H1 (cell line): ENCODE data around the gene UGT1A10. TPM values are rescaled to one million over a fixed set of nuclear protein-coding genes. Genes with fewer than 3 reads are reported as not detected.

Experiments
- CTCF ChIA-PET: fragments of 300-600 bp; sonication (Branson Sonifier 250); formaldehyde crosslinking; loops from one replicate; lab custom pipeline; 2021; ENCODE audit not compliant: partially characterized antibody; lab: Charles Lee
- POLR2A ChIA-PET: fragments of 300-600 bp; sonication (Branson Sonifier 250); formaldehyde crosslinking; loops from one replicate; lab custom pipeline; 2021; ENCODE audit warnings: inconsistent platforms; ENCODE audit not compliant: partially characterized antibody; lab: Charles Lee
- DNase-seq, 2 experiments: peaks; one replicate each; pipeline versions ENCODE4 v3.0.0 to v3.0.0-alpha.2; 2010 to 2022; ENCODE audit warnings: low spot score in 2 of 2, low read depth in 1 of 2, mixed read lengths in 1 of 2
- FAIRE-seq: peaks from 2 replicates; lab custom pipeline; 2011; peaks lifted over from hg19 to GRCh38; lab: Jason Lieb, UNC
- H2AFZ ChIP-seq: 2 replicates; pipeline ENCODE4 v1.8.1; 2012; ENCODE audit warnings: low read length, inconsistent platforms
- H2AK5ac ChIP-seq: 2 replicates; pipeline ENCODE4 v1.6.1; 2013; ENCODE audit warnings: low read depth, low read length
- H2BK120ac ChIP-seq: replicated peaks from 2 replicates; pipeline ENCODE3; 2013; ENCODE audit warnings: low read depth, low read length, inconsistent platforms
- H2BK12ac ChIP-seq: 2 replicates; pipeline ENCODE4 v1.6.1; 2013; ENCODE audit warnings: low read depth, low read length
- H2BK15ac ChIP-seq: 2 replicates; pipeline ENCODE4 v1.6.1; 2013; ENCODE audit warnings: low read length
- H2BK20ac ChIP-seq: 2 replicates; pipeline ENCODE4 v1.6.1; 2013; ENCODE audit warnings: low read length
- H2BK5ac ChIP-seq: 2 replicates; pipeline ENCODE4 v1.6.1; 2013; ENCODE audit warnings: low read depth, low read length
- H3K14ac ChIP-seq: 2 replicates; pipeline ENCODE4 v1.6.1; 2013; ENCODE audit warnings: inconsistent platforms; ENCODE audit not compliant: insufficient read length
- H3K18ac ChIP-seq: 2 replicates; pipeline ENCODE4 v1.6.1; 2013; ENCODE audit warnings: low read length; ENCODE audit errors: extremely low read depth
- H3K23ac ChIP-seq: 2 replicates; pipeline ENCODE4 v1.6.1; 2013; ENCODE audit warnings: inconsistent platforms; ENCODE audit not compliant: insufficient read length
- H3K23me2 ChIP-seq: 2 replicates; pipeline ENCODE4 v1.6.1; 2013; ENCODE audit warnings: low read depth, low read length
- H3K27ac ChIP-seq: 2 replicates; pipeline ENCODE4 v1.6.1; 2011; ENCODE audit warnings: low read depth, low read length, inconsistent platforms
- H3K27me3 ChIP-seq, 4 experiments: replicated peaks in 1 of 4; 1 replicate in 1 of 4; 2 replicates in 3 of 4; pipeline versions ENCODE4 v1.6.1 to v1.8.1; 2011 to 2013; ENCODE audit warnings: low read length in 3 of 4, mild to moderate bottlenecking in 3 of 4, inconsistent platforms in 2 of 4, mixed read lengths in 2 of 4, moderate library complexity in 1 of 4; ENCODE audit not compliant: control insufficient read depth in 3 of 4, insufficient read depth in 3 of 4; ENCODE audit errors: extremely low read depth in 1 of 4
- H3K36me3 ChIP-seq, 4 experiments: 2 replicates each; pipeline versions ENCODE4 v1.6.1 to v1.8.1; 2011 to 2013; ENCODE audit warnings: mild to moderate bottlenecking in 4 of 4, low read length in 3 of 4, moderate library complexity in 2 of 4, control low read depth in 1 of 4, inconsistent platforms in 1 of 4; ENCODE audit not compliant: insufficient read depth in 4 of 4, control insufficient read depth in 2 of 4
- H3K4ac ChIP-seq: replicated peaks from 2 replicates; pipeline ENCODE3; 2013; ENCODE audit warnings: low read length, low read depth, mixed read lengths, inconsistent platforms; ENCODE audit not compliant: insufficient read length
- H3K4me1 ChIP-seq, 4 experiments: replicated peaks in 1 of 4; 1 replicate in 1 of 4; 2 replicates in 3 of 4; pipeline versions ENCODE4 v1.6.1 to v1.8.1; 2011 to 2013; ENCODE audit warnings: low read length in 3 of 4, inconsistent platforms in 2 of 4, mixed read lengths in 1 of 4; ENCODE audit not compliant: insufficient read depth in 4 of 4, control insufficient read depth in 3 of 4
- H3K4me2 ChIP-seq, 2 experiments: 2 replicates each; pipeline versions ENCODE4 v1.6.1 to v1.8.1; 2011 to 2013; ENCODE audit warnings: low read depth in 2 of 2, low read length in 2 of 2, control low read depth in 1 of 2, inconsistent platforms in 1 of 2, mild to moderate bottlenecking in 1 of 2; ENCODE audit not compliant: insufficient read depth in 1 of 2
- H3K4me3 ChIP-seq, 4 experiments: fragments of 200-600, 300-600 bp in 1 of 4; sonication (generic), shearing (Covaris generic), sonication (Bioruptor Twin) in 1 of 4; 2 replicates each; pipeline versions ENCODE4 v1.5.1 to v1.8.1; 2011 to 2016; ENCODE audit warnings: low read length in 4 of 4, low read depth in 3 of 4, control low read depth in 2 of 4, inconsistent platforms in 2 of 4, mild to moderate bottlenecking in 2 of 4, mixed read lengths in 1 of 4, moderate library complexity in 1 of 4; ENCODE audit not compliant: insufficient read depth in 2 of 4; ENCODE audit errors: extremely low read depth in 1 of 4
- H3K56ac ChIP-seq: replicated peaks from 2 replicates; pipeline ENCODE3; 2013; ENCODE audit warnings: low read depth, mild to moderate bottlenecking, mixed read lengths, low read length, inconsistent platforms; ENCODE audit not compliant: insufficient read length
- H3K79me1 ChIP-seq: 2 replicates; pipeline ENCODE4 v1.6.1; 2013; ENCODE audit warnings: low read depth, low read length, control low read depth
- H3K79me2 ChIP-seq, 2 experiments: 2 replicates each; pipeline versions ENCODE4 v1.6.1 to v1.8.1; 2012 to 2013; ENCODE audit warnings: low read length in 2 of 2, mild to moderate bottlenecking in 2 of 2, inconsistent platforms in 1 of 2; ENCODE audit not compliant: insufficient read depth in 2 of 2, control insufficient read depth in 1 of 2
- H3K9ac ChIP-seq, 4 experiments: replicated peaks in 1 of 4; 1 replicate in 1 of 4; 2 replicates in 3 of 4; pipeline versions ENCODE4 v1.6.1 to v1.8.1; 2011 to 2013; ENCODE audit warnings: low read depth in 3 of 4, low read length in 3 of 4, control low read depth in 2 of 4, mild to moderate bottlenecking in 2 of 4, moderate library complexity in 2 of 4, inconsistent platforms in 1 of 4; ENCODE audit errors: extremely low read depth in 1 of 4
- H3K9me3 ChIP-seq, 2 experiments: 2 replicates each; pipeline versions ENCODE4 v1.6.1 to v1.8.1; 2012 to 2013; ENCODE audit warnings: mild to moderate bottlenecking in 2 of 2, moderate library complexity in 2 of 2, control low read depth in 1 of 2, inconsistent platforms in 1 of 2, low read depth in 1 of 2, low read length in 1 of 2, mixed read lengths in 1 of 2; ENCODE audit not compliant: insufficient read depth in 2 of 2
- H4K20me1 ChIP-seq, 2 experiments: replicated peaks in 1 of 2; 2 replicates each; pipeline versions ENCODE3 to v1.8.1; 2011 to 2013; ENCODE audit warnings: inconsistent platforms in 2 of 2, low read length in 2 of 2, mild to moderate bottlenecking in 1 of 2; ENCODE audit not compliant: insufficient read depth in 2 of 2, control insufficient read depth in 1 of 2
- H4K5ac ChIP-seq: 2 replicates; pipeline ENCODE4 v1.6.1; 2013; ENCODE audit warnings: low read length, low read depth, mixed read lengths, inconsistent platforms; ENCODE audit not compliant: insufficient read length
- H4K8ac ChIP-seq: 2 replicates; pipeline ENCODE4 v1.8.0; 2013; ENCODE audit warnings: mild to moderate bottlenecking, moderate library complexity, low read length, inconsistent platforms; ENCODE audit not compliant: insufficient read depth; ENCODE audit errors: extremely low read depth
- H4K91ac ChIP-seq: replicated peaks from 2 replicates; pipeline ENCODE3; 2013; ENCODE audit warnings: low read length, mixed read lengths, inconsistent platforms; ENCODE audit not compliant: insufficient read length
- PHF8 ChIP-seq: fragments of 200-600 bp; sonication (generic); conservative IDR thresholded peaks from 2 replicates; pipeline ENCODE4 v1.7.1; 2012; ENCODE audit warnings: low read depth, mild to moderate bottlenecking, inconsistent platforms, low read length, moderate library complexity
- WGBS, 2 experiments: shearing (Covaris generic) in 1 of 2; methylation state at CpG; one replicate each; pipeline versions ENCODE4 v1.1.6 to v1.1.7; 2013 to 2015; ENCODE audit warnings: low lambda C conversion rate in 2 of 2, mixed read lengths in 2 of 2, inconsistent platforms in 1 of 2, low coverage in 1 of 2, missing lambda C conversion rate in 1 of 2; ENCODE audit not compliant: insufficient replicate concordance in 2 of 2, insufficient coverage in 1 of 2, insufficient read length in 1 of 2; ENCODE audit errors: extremely low coverage in 1 of 2, missing lambda C conversion rate in 1 of 2; 5-methylcytosine and 5-hydroxymethylcytosine counted together
- polyA plus RNA-seq, 7 experiments: library from polyadenylated mRNA; depleted of rRNA in 3 of 7; stranded (reverse) in 5 of 7; unstranded in 2 of 7; fragments of >200 nt in 5 of 7; fragments of 200-250 nt in 2 of 7; gene quantifications; 1 replicate in 5 of 7; 2 replicates in 1 of 7; 4 replicates in 1 of 7; pipeline versions ENCODE4 v1.2.1 to v1.2.3, GENCODE V29; 2011 to 2013; ENCODE audit warnings: missing spikeins in 2 of 7, mixed read lengths in 2 of 7
- total RNA-seq: library from RNA; stranded (reverse); fragmentation: NEBNext Ultra II Directional; extraction: Animal tissue kit (Norgen Biotek cat#: 25700); gene quantifications from 2 replicates; pipeline ENCODE4 v1.2.1, GENCODE V29; 2021

The UGT1A10 gene
- total and polyA plus RNA-seq, 2 of the 8 experiments (the other 6 are each of a cell fraction or from before 2014, with no cell fraction given): not detected

- no peak within 1 kb of the TSS for H4K91ac ChIP-seq
- H3K4me1 ChIP-seq: no peaks in the 10 kb centered on the region; a peak in 1 of 7 replicates
- H2AFZ ChIP-seq: no peak within 1 kb of the TSS
- H3K79me1 ChIP-seq: no peaks in the 10 kb centered on the region
- WGBS, 2 experiments: 90% methylated on average over 5 of the region's 5 CpGs; no CpG with 5 or more reads in 1 of the 2 experiments
- H2BK12ac ChIP-seq: no peak within 1 kb of the TSS
- no peak within 1 kb of the TSS for H3K4me3 ChIP-seq
- H3K18ac ChIP-seq: no peak within 1 kb of the TSS
- H2BK120ac ChIP-seq: no peak within 1 kb of the TSS
- ChIA-PET CTCF (interaction anchor here (0.6 to 1.4 kb wide), 3 partner anchors 9 to 229 kb away, joined by 3 to 4 read pairs (median 4); no protein-coding TSS in a partner anchor), POLR2A (no interaction called here)
- no peak within 1 kb of the TSS for H2BK20ac ChIP-seq
- DNase-seq (no peak), FAIRE-seq (no peak)
- no peak within 1 kb of the TSS for H3K56ac ChIP-seq
- no peak within 1 kb of the TSS for H2BK5ac ChIP-seq
- no peaks in the 10 kb centered on the region for H3K23me2 ChIP-seq
- H2AK5ac ChIP-seq: no peak within 1 kb of the TSS
- no peak within 1 kb of the TSS for H3K23ac ChIP-seq
- no peak within 1 kb of the TSS for H3K14ac ChIP-seq
- no peaks in the 10 kb centered on the region for H3K9me3 ChIP-seq
- no peak within 1 kb of the TSS for H3K4ac ChIP-seq
- no peak within 1 kb of the TSS for H3K27ac ChIP-seq
- no peaks in the 10 kb centered on the region for H3K36me3 ChIP-seq
- H3K9ac ChIP-seq: no peak within 1 kb of the TSS
- no peaks in the 10 kb centered on the region for H3K27me3 ChIP-seq
- H4K20me1 ChIP-seq: no peaks in the 10 kb centered on the region
- no peak within 1 kb of the TSS for H3K4me2 ChIP-seq
- no peak within 1 kb of the TSS for H4K5ac ChIP-seq
- H3K79me2 ChIP-seq: no peaks in the 10 kb centered on the region
- no peak within 1 kb of the TSS for H2BK15ac ChIP-seq
- no peak within 1 kb of the TSS for H4K8ac ChIP-seq
- TF ChIP-seq PHF8: no peak
These were observed 35.3 kb downstream of the UGT1A10 start, which contains the start of gene UGT1A9 for GRCh38 chr2:233671290-233672161. Gene UGT1A9, plus strand, starts transcription at chr2:233671898. Its CDS starts 37 bp downstream, at chr2:233671935.
